Stimulated activated CD4-positive, alpha-beta T cell treated with anti-CD3 and anti-CD28 coated beads, Interleukin-2, amount 100 ng/mL, for 48 hours (primary cell): ENCODE results near the gene NDUFA3.

ENCODE experiments used
- DNase-seq, 2 donors: peaks; one replicate each; pipeline ENCODE4 v3.0.0-alpha.2; 2020

NDUFA3 gene

GRCh38 chr19:54108496-54108895 lies 5.8 kb downstream of the NDUFA3 start:
- no peak for DNase-seq

- no peak for DNase-seq
Observed at GRCh38 chr19:54109651-54110050, 7.0 kb downstream of the NDUFA3 start.

GRCh38 chr19:54114340-54115108 lies 11.9 kb downstream of the NDUFA3 start:
- DNase-seq = peak in 1 of 2 donors; percentile 29

- DNase-seq = peak; percentile 94 to 95
Observed at GRCh38 chr19:54115109-54116063, 12.7 kb downstream of the NDUFA3 start, which contains the start of the genes PRPF31 and TFPT. Gene PRPF31 (plus strand): TSS chr19:54115754. CDS start chr19:54118279, 2,525 bp downstream. Gene TFPT (minus strand): TSS chr19:54115657. CDS start chr19:54115269, 388 bp downstream.

- DNase-seq = no peak
Observed at GRCh38 chr19:54121259-54121658, 18.6 kb downstream of the NDUFA3 start.

GRCh38 chr19:54123682-54124081 lies 21.0 kb downstream of the NDUFA3 start:
- DNase-seq = no peak

GRCh38 chr19:54124393-54124792 lies 21.7 kb downstream of the NDUFA3 start:
- no peak for DNase-seq

GRCh38 chr19:54125713-54126112 lies 23.1 kb downstream of the NDUFA3 start:
- no peak for DNase-seq

GRCh38 chr19:54127688-54128440 lies 25.2 kb downstream of the NDUFA3 start:
- no peak for DNase-seq

GRCh38 chr19:54128441-54128725 lies 25.7 kb downstream of the NDUFA3 start:
- no peak for DNase-seq

- no peak for DNase-seq
Observed at GRCh38 chr19:54128796-54129616, 26.4 kb downstream of the NDUFA3 start.

GRCh38 chr19:54129617-54129996 lies 27.0 kb downstream of the NDUFA3 start:
- no peak for DNase-seq

GRCh38 chr19:54133312-54133956 lies 30.8 kb downstream of the NDUFA3 start:
- no peak for DNase-seq

GRCh38 chr19:54133957-54134590 lies 31.4 kb downstream of the NDUFA3 start:
- DNase-seq = no peak

- no peak for DNase-seq
Observed at GRCh38 chr19:54136086-54136863, 33.6 kb downstream of the NDUFA3 start.

GRCh38 chr19:54136864-54137698 lies 34.4 kb downstream of the NDUFA3 start:
- peak; percentile 94 to 95 for DNase-seq

- no peak for DNase-seq
Observed at GRCh38 chr19:54137699-54138488, 35.2 kb downstream of the NDUFA3 start, which contains the start of gene CNOT3. Gene CNOT3 (plus strand): TSS chr19:54137762. CDS start chr19:54142979, 5,217 bp downstream.
